ENCODE results near the gene C2CD3. TPM values are rescaled to one million over a fixed set of nuclear protein-coding genes. Genes with fewer than 3 reads are reported as not detected.
"Not testable (repeated sequence)": the region's sequence is repeated elsewhere in the genome, so short reads cannot be mapped to it uniquely, and the experiment has no call there.

The C2CD3 gene
- total and polyA plus RNA-seq, 10 donors = 5.7 to 49.2 (median 31.8) TPM

- Histone ChIP-seq H3K4me3 (no peak overlapping the region), H3K27me3 (replicated peaks in 1 of 7) (no peaks in the 10 kb centered on the region), H3K9me3 (no peaks in the 10 kb centered on the region), H3K36me3 (peaks cover 0 to 97% (median 41%) of the 10 kb centered on the region in 6 donors), H3K4me1 (no peaks in the 10 kb centered on the region), H3K27ac (no peak overlapping the region)
- intact Hi-C loops (cut with DNase I; ENCODE audit: low total_unique reads) = no loop called here
- DNase-seq = no peak
- TF ChIP-seq POLR2A (IDR thresholded peaks at IDR 0.05) = no peak
- no peak for TF ChIP-seq CTCF (IDR thresholded peaks at IDR 0.05 in 8 of 11, conservative IDR thresholded peaks at IDR 0.05 in 3 of 11)
- TF ChIP-seq POLR2AphosphoS5 (IDR thresholded peaks at IDR 0.05) = no peak
- WGBS, 5 donors = 91 to 97% (median 93%) methylated on average over 3 of the region's 3 CpGs
These were observed 38.0 kb downstream of the C2CD3 start for GRCh38 chr11:74132833-74133232.

GRCh38 chr11:74129121-74129520 is 41.7 kb downstream of the C2CD3 start:
- H3K27me3 ChIP-seq (replicated peaks in 1 of 7); DNase-seq; intact Hi-C loops (cut with DNase I; ENCODE audit: low total_unique reads); H3K27ac ChIP-seq; H3K9me3 ChIP-seq; H3K4me1 ChIP-seq; H3K4me3 ChIP-seq: not testable (repeated sequence)
- H3K36me3 ChIP-seq = peaks cover 0 to 63% (median 24%) of the 10 kb centered on the region in 6 donors
- whole genome bisulfite sequencing, 5 donors = 91 to 99% (median 97%) methylated on average over 14 to 29 of the region's 33 CpGs

GRCh38 chr11:74123008-74123448 is 47.8 kb downstream of the C2CD3 start:
- no peaks in the 10 kb centered on the region for H3K4me1 ChIP-seq
- no peak for DNase-seq
- H3K9me3 ChIP-seq = peaks cover 0 to 6% (median 0%) of the 10 kb centered on the region in 8 donors
- no peak overlapping the region for H3K27ac ChIP-seq
- TF ChIP-seq POLR2A (IDR thresholded peaks at IDR 0.05) (no peak), POLR2AphosphoS5 (IDR thresholded peaks at IDR 0.05) (no peak), CTCF (IDR thresholded peaks at IDR 0.05 in 8 of 11, conservative IDR thresholded peaks at IDR 0.05 in 3 of 11) (no peak)
- intact Hi-C loops (cut with DNase I; ENCODE audit: low total_unique reads) = no loop called here
- peaks cover 0 to 51% (median 6%) of the 10 kb centered on the region in 6 donors for H3K36me3 ChIP-seq
- H3K27me3 ChIP-seq (replicated peaks in 1 of 7) = no peaks in the 10 kb centered on the region
- H3K4me3 ChIP-seq = no peak overlapping the region

- intact Hi-C loops (cut with DNase I; ENCODE audit: low total_unique reads) = no loop called here
- H3K9me3 ChIP-seq = peaks cover 0 to 6% (median 0%) of the 10 kb centered on the region in 8 donors
- no peak for DNase-seq
- H3K27me3 ChIP-seq (replicated peaks in 1 of 7) = no peaks in the 10 kb centered on the region
- H3K4me3 ChIP-seq = no peak overlapping the region
- no peak overlapping the region for H3K27ac ChIP-seq
- no peaks in the 10 kb centered on the region for H3K4me1 ChIP-seq
- no peak for TF ChIP-seq POLR2A (IDR thresholded peaks at IDR 0.05)
- TF ChIP-seq CTCF (IDR thresholded peaks at IDR 0.05 in 8 of 11, conservative IDR thresholded peaks at IDR 0.05 in 3 of 11) = no peak
- TF ChIP-seq POLR2AphosphoS5 (IDR thresholded peaks at IDR 0.05) = no peak
- peaks cover 0 to 55% (median 14%) of the 10 kb centered on the region in 6 donors for H3K36me3 ChIP-seq
- WGBS, 5 donors = 96 to 99% (median 96%) methylated on average over 5 of the region's 5 CpGs
These were observed 49.0 kb downstream of the C2CD3 start for GRCh38 chr11:74121804-74122203.

GRCh38 chr11:74120260-74121035 is 50.4 kb downstream of the C2CD3 start:
- H3K27me3 ChIP-seq (replicated peaks in 1 of 7); H3K9me3 ChIP-seq; H3K27ac ChIP-seq; intact Hi-C loops (cut with DNase I; ENCODE audit: low total_unique reads); H3K4me3 ChIP-seq; H3K4me1 ChIP-seq; DNase-seq: not testable (repeated sequence)
- H3K36me3 ChIP-seq = peaks cover 0 to 67% (median 20%) of the 10 kb centered on the region in 6 donors
- WGBS, 5 donors = 97 to 100% (median 99%) methylated on average over 5 of the region's 5 CpGs
